ENCODE data around the gene SLC31A1.

DNA sequence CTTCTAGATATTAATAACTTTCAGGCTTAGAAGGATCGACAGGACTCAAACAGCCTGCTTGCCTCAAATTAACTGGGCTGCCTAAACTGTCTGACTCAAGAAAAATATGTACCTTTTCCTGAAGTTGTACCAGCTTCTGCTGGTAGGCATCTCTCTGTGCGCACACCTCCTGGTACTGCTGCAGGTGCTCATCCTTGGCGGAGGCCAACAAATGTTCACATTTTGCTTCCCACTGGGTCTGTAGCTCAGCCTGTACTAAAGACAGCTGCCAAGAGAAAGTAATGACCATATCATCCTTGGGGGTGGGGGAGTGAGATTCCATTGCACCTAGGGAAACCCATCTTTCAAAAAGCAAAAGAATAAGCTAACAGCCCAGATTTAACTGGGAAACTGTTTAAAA lies 48.0 kb upstream of the SLC31A1 start:
- TF ChIP-seq, protein P1, sequence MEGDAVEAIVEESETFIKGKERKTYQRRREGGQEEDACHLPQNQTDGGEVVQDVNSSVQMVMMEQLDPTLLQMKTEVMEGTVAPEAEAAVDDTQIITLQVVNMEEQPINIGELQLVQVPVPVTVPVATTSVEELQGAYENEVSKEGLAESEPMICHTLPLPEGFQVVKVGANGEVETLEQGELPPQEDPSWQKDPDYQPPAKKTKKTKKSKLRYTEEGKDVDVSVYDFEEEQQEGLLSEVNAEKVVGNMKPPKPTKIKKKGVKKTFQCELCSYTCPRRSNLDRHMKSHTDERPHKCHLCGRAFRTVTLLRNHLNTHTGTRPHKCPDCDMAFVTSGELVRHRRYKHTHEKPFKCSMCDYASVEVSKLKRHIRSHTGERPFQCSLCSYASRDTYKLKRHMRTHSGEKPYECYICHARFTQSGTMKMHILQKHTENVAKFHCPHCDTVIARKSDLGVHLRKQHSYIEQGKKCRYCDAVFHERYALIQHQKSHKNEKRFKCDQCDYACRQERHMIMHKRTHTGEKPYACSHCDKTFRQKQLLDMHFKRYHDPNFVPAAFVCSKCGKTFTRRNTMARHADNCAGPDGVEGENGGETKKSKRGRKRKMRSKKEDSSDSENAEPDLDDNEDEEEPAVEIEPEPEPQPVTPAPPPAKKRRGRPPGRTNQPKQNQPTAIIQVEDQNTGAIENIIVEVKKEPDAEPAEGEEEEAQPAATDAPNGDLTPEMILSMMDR (IDR thresholded peaks at IDR 0.05; ENCODE audit: low read depth, low read length, poor library complexity, severe bottlenecking), result no peak
- TF ChIP-seq EZH2phosphoT487 (IDR thresholded peaks at IDR 0.05; ENCODE audit: borderline replicate concordance, low read length), result no peak

All from DOHH2 (cell line).